GM19328 (cell line): Measurements from ENCODE around the gene SNX8.
"Not testable (repeated sequence)": the region's sequence is repeated elsewhere in the genome, so short reads cannot be mapped to it uniquely, and the experiment has no call there.

Source experiments
- ATAC-seq: cut with Tn5 transposase; IDR thresholded peaks from one replicate; pipeline ENCODE4 v1.9.1; 2021; ENCODE audit warnings: mild to moderate bottlenecking, moderate library complexity; ENCODE audit not compliant: unreplicated experiment

SNX8 gene

DNA sequence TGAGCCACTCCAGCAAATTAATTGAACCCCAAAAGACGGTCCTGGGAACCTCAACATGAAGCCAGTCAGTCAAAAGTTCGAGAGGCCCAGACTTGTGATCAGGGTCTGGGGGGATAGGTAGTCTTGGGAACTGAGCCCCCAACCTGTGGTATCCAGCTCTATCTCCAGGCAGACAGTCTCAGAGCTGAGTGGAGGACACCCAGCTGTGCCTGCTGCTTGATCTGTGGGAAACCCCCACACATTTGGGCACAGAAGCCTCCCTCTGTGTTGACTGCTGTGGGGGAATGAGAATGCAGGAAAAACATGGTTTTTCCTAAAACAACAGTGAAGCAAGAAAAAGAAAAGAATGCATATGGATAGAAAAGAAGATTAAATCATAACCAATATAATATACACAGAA, 16.3 kb upstream of the SNX8 start:
- no peak for ATAC-seq

DNA sequence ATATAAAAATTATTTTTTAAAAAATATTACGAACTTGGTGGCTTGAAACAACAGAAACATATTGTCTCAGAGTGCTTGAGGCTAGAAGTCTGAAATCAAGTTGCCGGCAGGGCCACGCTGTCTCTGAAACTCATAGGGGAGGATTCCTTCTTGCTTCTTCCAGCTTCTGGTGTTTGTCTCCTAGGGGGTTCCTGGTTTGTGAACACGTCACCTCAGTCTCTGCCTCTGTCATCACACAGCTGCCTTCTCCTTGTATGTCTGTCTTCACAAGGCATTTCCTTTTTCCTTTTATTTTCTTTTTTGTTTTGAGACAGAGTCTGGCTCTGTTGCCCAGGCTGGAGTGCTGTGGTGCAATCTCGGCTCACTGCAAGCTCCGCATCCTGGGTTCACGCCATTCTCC, 12.7 kb upstream of the SNX8 start:
- no peak for ATAC-seq

DNA sequence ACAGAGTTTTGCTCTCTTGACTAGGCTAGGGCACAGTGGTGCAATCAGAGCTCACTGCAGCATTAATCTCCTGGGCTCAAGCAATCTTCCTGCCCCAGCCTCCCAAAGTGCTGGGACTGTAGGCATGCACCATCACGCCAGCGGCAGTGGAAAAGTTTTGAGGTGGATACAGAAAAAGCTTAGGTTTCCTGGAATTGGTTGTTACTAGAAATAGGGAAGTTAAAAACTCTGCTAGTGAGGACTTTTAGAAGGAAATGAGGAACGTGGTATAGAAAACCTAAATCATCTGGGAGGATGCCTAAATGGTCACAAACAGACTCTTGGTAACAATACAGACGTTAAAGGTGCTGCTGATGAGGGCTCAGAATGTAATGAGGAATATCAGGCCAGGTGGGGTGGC, 10.9 kb upstream of the SNX8 start:
- no peak for ATAC-seq

DNA sequence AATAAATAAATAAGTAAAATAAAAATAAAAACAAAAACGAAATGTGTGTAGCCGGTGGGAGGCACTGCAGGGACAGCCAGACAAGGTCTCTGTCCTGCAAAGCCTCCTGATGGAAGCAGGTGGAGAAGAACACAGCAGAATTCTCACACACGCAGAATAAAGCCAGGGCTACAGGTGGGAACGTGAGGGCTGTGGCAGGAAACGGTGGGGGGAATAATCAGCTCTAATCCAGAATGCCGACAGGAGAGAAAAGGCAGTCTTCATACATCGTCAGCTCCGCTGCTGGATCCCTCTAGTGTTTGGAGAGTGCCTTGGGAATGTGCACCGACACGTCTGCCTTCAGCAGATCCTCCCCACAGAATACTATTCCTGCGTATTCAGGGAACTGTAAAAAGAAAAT, 6.8 kb upstream of the SNX8 start:
- no peak for ATAC-seq

DNA sequence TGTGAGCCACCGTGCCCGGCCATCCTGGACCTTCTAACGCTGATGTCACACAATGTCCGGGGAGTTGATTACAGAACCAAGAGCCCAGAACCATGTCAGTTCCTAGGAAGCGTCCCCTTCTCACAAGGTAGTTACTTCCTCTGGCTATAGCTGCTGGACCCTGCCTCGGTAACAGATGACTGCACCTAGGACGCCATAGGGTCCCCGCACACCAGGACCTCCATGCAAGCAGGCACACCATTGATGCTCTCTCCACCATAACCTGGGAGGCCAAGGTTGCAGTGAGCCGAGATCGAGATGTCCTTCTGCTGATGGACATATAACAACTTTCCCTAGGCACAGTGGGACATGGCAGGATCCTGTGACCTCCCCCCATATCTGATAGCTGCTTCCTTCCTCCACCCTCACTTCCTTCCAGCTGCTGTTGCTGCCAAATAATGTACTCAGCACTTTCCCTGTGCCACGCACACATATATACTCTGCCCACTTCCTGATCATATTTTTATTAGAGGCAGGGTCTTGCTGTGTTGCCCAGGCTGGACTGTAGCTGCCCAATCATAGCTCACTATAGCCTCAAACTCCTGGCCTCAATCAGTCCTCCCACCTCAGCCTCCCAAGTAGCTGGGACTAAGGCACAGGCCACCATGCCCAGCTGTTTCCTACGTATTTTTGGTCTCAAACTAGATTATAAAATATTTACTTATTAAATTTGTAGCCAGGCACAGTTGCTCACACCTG, 3.5 kb upstream of the SNX8 start:
- no peak for ATAC-seq

DNA sequence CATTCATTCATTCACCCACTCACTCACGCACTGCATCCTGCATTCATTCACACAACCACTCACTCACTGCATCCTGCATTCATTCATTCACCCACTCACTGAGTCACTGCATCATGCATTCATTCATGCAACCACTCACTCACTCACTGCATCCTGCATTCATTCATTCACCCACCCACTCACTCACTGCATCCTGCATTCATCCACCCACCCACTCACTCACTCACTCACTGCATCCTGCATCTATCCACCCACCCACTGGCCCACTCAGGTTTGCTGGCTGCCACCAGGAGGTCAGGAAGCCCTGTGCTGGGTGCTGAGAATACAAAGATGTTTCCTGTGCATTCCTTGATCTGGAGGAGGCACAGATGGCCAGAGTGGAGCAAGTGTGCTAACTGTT, 2.3 kb upstream of the SNX8 start:
- no peak for ATAC-seq

DNA sequence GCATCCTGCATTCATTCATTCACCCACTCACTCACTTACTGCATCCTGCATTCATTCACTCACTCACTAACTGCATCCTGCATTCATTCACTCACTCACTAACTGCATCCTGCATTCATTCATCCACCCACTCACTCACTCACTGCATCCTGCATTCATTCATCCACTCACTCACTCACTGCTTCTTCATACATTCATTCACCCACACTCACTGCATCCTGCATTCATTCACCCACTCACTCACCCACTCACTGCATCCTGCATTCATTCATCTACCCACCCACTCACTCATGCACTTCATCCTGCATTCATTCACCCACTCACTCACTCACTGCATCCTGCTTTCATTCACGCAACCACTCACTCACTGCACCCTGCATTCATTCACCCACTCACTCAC, 1.5 kb upstream of the SNX8 start:
- ATAC-seq = no peak

DNA sequence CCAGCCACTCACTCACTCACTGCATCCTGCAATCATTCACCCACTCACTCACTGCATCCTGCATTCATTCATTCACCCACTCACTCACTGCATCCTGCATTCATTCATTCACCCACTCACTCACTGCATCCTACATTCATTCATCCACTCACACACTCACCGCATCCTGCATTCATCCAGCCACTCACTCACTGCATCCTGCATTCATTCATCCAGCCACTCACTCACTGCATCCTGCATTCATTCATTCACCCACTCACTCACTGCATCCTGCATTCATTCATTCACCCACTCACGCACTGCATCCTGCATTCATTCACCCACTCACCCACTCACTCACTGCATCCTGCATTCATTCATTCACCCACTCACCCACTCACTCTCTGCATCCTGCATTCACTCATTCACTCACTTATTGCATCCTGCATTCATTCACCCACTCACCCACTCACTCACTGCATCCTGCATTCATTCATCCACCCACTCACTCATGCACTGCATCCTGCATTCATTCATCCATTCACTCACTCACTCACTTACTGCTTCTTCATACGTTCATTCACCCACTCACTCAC, 802 bp upstream of the SNX8 start:
- not testable (repeated sequence) for ATAC-seq

DNA sequence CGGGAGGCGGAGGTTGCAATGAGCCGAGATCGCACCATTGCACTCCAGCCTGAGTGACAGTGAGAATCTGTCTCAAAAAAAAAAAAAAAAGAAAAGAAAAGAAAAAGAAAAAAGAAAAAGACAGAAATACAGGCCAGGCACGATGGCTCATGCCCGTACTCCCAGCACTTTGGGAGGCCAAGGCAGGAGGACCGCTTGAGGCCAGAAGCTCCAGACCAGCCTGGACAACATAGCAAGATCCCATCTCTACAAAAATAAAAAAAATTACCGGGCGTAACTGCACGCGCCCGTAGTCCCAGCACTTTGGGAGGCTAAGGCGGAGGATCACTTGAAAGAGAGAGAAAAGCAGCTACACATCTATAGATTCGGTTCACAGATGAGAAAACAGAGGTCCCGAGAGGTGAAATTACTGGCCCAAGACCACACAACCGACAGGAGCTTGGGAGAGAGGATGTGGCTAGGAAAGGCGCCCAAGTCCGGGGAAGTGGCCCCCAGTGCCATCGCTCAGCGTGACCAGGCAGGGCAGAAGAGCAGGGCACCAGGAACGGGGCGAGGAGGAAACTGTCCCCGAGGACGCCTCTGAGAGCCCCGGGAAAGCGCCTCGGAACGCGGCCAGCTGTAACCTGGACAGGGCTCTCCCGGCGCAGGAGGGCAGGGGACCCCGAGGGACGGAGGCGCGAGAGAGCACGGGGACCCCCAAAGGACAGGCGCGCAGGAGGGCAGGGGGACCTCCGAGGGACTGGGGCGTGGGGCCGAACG, 612 bp downstream of the SNX8 start:
- ATAC-seq = no peak

DNA sequence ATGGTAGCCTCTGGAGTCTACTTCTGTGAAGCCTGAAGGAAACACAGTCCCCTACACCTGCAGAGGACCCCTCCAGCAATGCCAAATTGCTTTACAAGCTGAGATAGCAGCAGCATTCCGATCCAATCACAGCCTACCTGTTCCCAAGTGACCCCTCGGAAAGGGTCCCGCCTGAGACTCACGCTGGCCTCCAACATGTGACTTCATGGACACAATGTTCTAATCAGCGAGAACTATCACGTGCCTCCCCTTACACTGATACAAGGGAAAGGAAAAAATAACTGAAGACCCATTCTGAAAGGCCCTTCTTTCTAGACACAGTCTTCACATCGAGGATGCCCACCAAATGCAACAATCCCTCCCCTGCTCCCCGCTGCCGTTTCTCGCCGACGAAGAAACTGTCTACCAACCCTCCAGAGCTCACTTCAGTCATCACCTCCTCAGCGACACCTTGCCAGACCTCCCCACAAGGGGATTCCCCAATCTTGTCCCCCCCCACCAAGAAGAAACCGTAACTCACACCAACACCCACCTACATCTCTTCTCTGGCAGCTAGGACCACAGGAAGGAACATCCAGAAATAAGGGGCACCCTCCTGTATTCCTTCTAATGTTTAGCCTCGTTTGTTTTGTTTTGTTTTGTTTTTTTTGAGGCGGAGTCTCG, 1.8 kb downstream of the SNX8 start:
- no peak for ATAC-seq

DNA sequence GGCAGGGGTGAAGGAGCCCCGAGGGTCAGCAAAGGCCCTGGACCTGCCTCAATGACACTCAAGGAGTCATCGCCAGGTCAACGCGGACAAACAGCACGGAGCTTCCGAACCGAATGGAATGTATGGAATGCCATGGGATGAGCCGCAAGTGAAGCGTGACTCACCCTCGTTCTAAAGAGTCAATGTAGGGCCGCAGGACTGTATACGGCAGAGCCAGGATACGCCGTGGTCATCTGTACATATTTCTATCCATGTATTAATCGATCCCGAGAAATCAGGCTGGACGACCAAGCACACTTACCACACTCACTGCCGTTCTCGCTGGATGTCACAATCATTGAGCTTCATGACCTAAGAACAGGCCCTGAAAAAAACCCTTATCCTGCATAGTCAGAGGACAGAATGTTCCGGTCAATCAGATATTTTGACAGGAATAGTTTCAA, 4.3 kb downstream of the SNX8 start:
- no peak for ATAC-seq

DNA sequence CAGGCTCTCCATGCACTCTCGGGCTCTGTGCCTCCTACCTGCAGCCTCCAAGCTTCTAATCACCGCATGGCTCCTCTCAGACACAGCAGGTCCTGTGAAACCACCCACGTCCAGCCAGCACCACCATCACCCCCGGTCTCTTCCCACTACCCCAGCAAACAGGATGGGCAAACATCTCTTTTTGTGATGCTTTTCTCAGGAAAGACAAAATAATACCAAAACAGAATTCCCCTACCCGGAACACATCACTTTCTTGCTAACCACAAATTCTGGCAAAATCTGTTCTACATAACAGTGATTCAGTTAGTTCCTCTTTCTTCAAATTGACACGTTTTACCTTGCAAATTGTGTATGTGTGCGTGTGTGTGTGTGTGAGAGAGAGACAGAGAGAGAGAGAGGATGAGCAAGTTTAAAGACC, 6.5 kb downstream of the SNX8 start:
- no peak for ATAC-seq

DNA sequence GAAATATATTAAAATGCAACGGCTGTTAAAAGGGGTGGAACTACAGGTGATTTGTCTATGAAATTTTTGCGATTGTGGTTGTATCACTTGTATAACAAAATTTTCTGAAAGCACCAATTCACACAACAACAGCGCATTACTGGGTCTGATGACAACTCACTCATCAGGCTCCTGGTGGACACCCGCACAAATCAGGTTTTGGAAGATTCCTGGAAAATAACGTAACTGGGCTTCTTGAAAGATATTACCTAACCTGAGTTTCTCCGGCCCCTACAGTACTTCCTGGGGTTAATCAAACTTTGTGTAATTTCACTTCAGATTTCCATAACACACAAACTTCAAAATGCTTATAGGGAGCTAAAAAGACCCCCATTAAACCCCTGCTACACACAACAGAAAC, 7.6 kb downstream of the SNX8 start:
- ATAC-seq = no peak

DNA sequence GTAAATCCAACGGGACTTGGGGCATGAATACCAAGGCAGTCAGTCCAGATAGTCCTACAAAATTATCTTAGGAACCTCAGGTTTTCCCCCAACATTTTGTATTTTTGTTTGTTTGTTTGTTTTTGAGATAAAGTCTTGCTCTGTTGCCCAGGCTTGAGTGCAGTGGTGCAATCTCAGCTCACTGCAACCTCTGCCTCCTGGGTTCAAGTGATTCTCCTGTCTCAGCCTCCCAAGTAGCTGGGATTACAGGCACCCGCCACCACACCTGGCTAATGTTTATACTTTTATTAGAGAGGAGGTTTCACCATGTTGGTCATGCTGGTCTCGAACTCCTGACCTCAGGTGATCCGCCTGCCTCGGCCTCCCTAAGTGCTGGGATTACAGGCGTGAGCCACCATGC, 9.0 kb downstream of the SNX8 start:
- not testable (repeated sequence) for ATAC-seq

DNA sequence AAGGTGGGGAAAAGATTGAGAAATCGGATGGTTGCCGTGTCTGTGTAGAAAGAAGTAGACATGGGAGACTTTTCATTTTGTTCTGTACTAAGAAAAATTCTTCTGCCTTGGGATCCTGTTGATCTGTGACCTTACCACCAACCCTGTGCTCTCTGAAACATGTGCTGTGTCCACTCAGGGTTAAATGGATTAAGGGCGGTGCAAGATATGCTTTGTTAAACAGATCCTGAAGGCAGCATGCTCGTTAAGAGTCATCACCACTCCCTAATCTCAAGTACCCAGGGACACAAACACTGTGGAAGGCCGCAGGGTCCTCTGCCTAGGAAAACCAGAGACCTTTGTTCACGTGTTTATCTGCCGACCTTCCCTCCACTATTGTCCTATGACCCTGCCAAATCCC, 10.7 kb downstream of the SNX8 start:
- ATAC-seq = not testable (repeated sequence)

DNA sequence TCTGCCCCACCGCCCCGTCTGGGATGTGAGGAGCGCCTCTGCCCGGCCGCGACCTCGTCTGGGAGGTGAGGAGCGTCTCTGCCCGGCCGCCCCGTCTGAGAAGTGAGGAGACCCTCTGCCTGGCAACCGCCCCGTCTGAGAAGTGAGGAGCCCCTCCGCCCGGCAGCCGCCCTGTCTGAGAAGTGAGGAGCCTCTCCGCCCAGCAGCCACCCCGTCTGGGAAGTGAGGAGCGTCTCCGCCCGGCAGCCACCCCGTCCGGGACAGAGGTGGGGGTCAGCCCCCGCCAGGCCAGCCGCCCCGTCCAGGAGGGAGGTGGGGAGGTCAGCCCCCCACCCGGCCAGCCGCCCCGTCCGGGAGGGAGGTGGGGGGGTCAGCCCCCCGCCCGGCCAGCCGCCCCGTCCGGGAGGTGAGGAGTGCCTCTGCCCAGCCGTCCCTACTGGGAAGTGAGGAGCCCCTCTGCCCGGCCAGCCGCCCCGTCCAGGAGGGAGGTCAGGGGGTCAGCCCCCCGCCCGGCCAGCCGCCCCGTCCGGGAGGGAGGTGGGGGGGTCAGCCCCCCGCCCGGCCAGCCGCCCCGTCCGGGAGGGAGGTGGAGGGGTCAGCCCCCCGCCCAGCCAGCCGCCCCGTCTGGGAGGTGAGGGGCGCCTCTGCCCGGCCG, 11.4 kb downstream of the SNX8 start:
- ATAC-seq = not testable (repeated sequence)

DNA sequence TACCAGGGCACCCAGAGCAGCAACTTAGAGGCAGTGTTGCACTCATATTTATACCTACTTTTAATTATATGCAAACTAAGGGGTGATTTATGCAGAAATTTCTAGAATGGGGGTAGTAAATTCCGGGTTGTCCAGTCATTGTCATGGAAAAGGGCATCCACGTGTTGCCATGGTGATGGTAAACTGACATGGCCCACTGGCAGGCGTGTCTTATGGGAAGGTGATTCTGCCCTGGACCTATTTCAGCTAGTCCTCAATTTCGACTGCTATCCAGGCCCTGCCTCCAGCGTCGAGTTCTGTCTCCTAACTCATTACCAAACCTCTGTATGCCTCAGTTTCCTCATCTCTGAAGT, 12.8 kb downstream of the SNX8 start:
- ATAC-seq = no peak

DNA sequence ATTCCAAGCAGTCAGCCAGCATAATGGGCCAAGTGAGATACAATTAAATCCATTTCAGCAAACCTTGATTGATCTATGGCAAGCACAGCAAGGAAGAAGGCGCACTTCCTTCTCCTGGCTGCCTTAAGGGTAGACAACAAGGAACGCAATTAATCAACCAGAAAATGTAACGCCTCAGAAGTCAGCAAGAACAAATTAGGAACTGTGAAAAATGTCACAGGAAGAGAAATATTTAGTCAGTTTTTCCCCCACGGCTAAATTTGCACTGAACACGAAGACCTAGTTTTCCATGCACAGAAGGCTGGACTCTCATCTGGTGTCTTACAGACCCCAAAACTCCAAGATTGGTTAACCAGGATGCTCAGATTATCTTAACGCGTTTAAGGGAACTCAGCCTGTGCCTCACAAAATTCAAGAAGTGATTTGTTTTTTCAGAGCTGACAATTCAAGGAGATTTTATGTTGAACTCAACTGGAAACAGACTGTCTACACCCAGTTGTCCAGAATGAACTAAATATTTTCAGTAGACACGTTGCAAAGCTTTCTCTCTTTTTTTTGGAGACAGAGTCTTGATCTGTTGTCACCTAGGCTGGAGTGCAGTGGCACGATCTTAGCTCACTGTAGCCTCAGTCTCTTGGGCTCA, 14.2 kb downstream of the SNX8 start:
- ATAC-seq = no peak

DNA sequence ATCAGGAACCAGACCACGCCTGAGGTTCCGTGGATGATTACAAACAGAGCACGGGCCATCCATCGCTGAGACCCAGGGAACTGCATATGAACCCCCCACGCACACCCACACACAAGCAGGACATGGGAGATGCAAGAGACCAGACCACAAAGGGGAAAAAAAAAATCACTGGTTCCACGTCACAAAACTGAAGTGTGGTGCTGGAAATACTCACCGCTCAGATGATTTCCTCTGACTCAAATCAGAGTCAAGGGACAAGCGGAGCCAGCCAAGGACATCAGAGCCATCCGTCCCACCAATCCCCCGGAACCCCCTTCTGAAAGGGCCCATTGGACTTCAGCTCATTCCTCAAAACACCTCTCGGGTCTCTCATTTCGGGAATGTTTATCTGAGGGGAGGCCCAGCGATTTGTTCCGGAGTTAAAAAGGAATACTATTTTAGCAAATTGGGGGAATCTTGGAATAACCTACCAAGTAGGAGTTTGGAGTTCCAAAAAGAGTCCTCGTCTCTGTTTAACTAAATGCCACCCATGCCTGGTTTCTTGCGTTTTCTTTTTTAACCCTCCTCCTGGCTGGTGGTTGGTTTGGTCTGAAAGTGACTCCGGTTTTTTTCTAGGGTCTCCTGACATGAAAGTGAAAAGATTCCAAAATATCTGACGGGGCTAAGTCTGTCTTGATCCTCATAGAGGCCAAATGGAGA, 15.0 kb downstream of the SNX8 start:
- ATAC-seq = no peak

DNA sequence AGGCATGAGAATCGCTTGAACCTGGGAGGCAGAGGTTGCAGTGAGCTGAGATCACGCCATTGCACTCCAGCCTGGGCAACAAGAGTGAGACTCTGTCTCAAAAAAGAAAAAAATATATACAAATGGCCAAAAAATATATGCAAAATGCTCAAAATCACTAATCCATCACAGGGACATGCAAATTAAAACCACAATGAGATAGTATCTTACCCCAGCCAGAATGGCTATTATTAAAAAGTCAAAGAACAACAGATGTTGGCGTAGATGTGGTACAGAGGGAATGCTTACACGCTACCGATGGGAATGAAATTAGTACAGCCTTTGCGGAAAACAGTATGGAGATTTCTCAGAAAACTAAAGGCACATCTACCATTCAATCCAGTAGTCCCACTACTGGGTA, 17.4 kb downstream of the SNX8 start:
- ATAC-seq = no peak
